HEK293 (cell line): ENCODE results near the gene IBA57.

Source experiments
- CTCF ChIA-PET: fragments of 350-600 bp; formaldehyde crosslinking; extraction: SDS; loops from one replicate; lab custom pipeline; 2021; ENCODE audit warnings: antibody characterized with exemption; lab: Yijun Ruan, JAX
- POLR2A ChIA-PET: fragments of 300-600 bp; formaldehyde crosslinking; extraction: SDS; loops from one replicate; lab custom pipeline; 2020; ENCODE audit warnings: antibody characterized with exemption, inconsistent platforms; lab: Yijun Ruan, JAX
- H3K27ac ChIP-seq: fragments of 200-500 bp; sonication (Bioruptor generic); 2 replicates; pipeline ENCODE4 v1.5.1; 2014; ENCODE audit warnings: low read depth, low read length, control low read depth, inconsistent platforms; ENCODE audit errors: extremely low read depth
- H3K36me3 ChIP-seq, 2 experiments: fragments of 200-500 bp in 1 of 2; sonication (Bioruptor generic) in 1 of 2; 1 replicate in 1 of 2; 2 replicates in 1 of 2; pipeline ENCODE4 v1.5.1; 2014 to 2017; ENCODE audit warnings: inconsistent platforms in 2 of 2, low read length in 2 of 2; ENCODE audit not compliant: control insufficient read depth in 2 of 2, insufficient read depth in 1 of 2
- H3K4me1 ChIP-seq: fragments of 200-500 bp; sonication (Bioruptor generic); 2 replicates; pipeline ENCODE4 v1.5.1; 2014; ENCODE audit warnings: mild to moderate bottlenecking, low read length, inconsistent platforms; ENCODE audit not compliant: control insufficient read depth, insufficient read depth
- H3K4me3 ChIP-seq: 2 replicates; pipeline ENCODE4 v1.5.1; 2011; ENCODE audit warnings: low read depth, mild to moderate bottlenecking, control low read depth, low read length, moderate library complexity
- H3K9me3 ChIP-seq: fragments of 200-500 bp; sonication (Bioruptor generic); 2 replicates; pipeline ENCODE4 v1.5.1; 2014; ENCODE audit warnings: low read depth, low read length, inconsistent platforms; ENCODE audit not compliant: control insufficient read depth, insufficient read depth
- EGR2 ChIP-seq: fragments of 450-650 bp; formaldehyde crosslinking; IDR thresholded peaks from 2 replicates; pipeline ENCODE4 v1.5.1; 2016; ENCODE audit warnings: low read depth, missing biosample characterization, missing genetic modification characterization
- GLI2 ChIP-seq: fragments of 450-650 bp; formaldehyde crosslinking; IDR thresholded peaks from 2 replicates; pipeline ENCODE4; 2017; ENCODE audit warnings: missing biosample characterization, missing genetic modification characterization, low read depth, borderline replicate concordance
- GLIS1 ChIP-seq: fragments of 450-650 bp; formaldehyde crosslinking; IDR thresholded peaks from 2 replicates; pipeline ENCODE4 v1.5.1; 2016; ENCODE audit warnings: missing biosample characterization, missing genetic modification characterization
- GLIS2 ChIP-seq: fragments of 450-650 bp; formaldehyde crosslinking; IDR thresholded peaks from 2 replicates; pipeline ENCODE4 v1.5.1; 2016; ENCODE audit warnings: missing biosample characterization, missing genetic modification characterization
- IKZF3 ChIP-seq: fragments of 450-650 bp; IDR thresholded peaks from 2 replicates; pipeline ENCODE4 v1.5.0; 2018; ENCODE audit warnings: missing biosample characterization, mild to moderate bottlenecking, missing genetic modification characterization, moderate library complexity
- KLF1 ChIP-seq: fragments of 450-650 bp; formaldehyde crosslinking; IDR thresholded peaks from 2 replicates; pipeline ENCODE4 v1.5.1; 2016; ENCODE audit warnings: missing biosample characterization, missing genetic modification characterization
- KLF10 ChIP-seq: fragments of 450-650 bp; IDR thresholded peaks from 2 replicates; pipeline ENCODE4 v1.5.1; 2018; ENCODE audit warnings: missing biosample characterization, mild to moderate bottlenecking, missing genetic modification characterization
- PRDM1 ChIP-seq: fragments of 450-650 bp; formaldehyde crosslinking; IDR thresholded peaks from 2 replicates; pipeline ENCODE4; 2016; ENCODE audit warnings: missing biosample characterization, missing genetic modification characterization
- SP2 ChIP-seq: fragments of 450-650 bp; formaldehyde crosslinking; IDR thresholded peaks from 2 replicates; pipeline ENCODE4 v1.5.1; 2016; ENCODE audit warnings: missing biosample characterization, missing genetic modification characterization
- ZBTB21 ChIP-seq: fragments of 450-650 bp; formaldehyde crosslinking; IDR thresholded peaks from 2 replicates; pipeline ENCODE4 v1.5.1; 2017; ENCODE audit warnings: missing biosample characterization, missing genetic modification characterization
- ZBTB8A ChIP-seq: fragments of 450-650 bp; formaldehyde crosslinking; IDR thresholded peaks from 2 replicates; pipeline ENCODE4 v1.5.1; 2016; ENCODE audit warnings: missing biosample characterization, missing genetic modification characterization
- ZIC2 ChIP-seq: fragments of 450-650 bp; formaldehyde crosslinking; IDR thresholded peaks from 2 replicates; pipeline ENCODE4 v1.5.1; 2016; ENCODE audit warnings: missing biosample characterization, missing genetic modification characterization
- ZNF341 ChIP-seq: fragments of 450-650 bp; formaldehyde crosslinking; IDR thresholded peaks from 2 replicates; pipeline ENCODE4; 2016; ENCODE audit warnings: low read depth, missing biosample characterization, missing genetic modification characterization
- ZNF585B ChIP-seq: fragments of 450-650 bp; formaldehyde crosslinking; IDR thresholded peaks from 2 replicates; pipeline ENCODE4 v1.5.1; 2016; ENCODE audit warnings: missing biosample characterization, missing genetic modification characterization
- ZNF600 ChIP-seq: fragments of 450-650 bp; formaldehyde crosslinking; IDR thresholded peaks from 2 replicates; pipeline ENCODE4 v1.5.1; 2016; ENCODE audit warnings: missing biosample characterization, missing genetic modification characterization
- ZNF624 ChIP-seq: fragments of 450-650 bp; formaldehyde crosslinking; IDR thresholded peaks from 2 replicates; pipeline ENCODE4 v1.5.1; 2017; ENCODE audit warnings: missing biosample characterization, missing genetic modification characterization
- TF ChIP-seq, protein P1 (sequence below): fragments of 450-650 bp; formaldehyde crosslinking; conservative IDR thresholded peaks from 2 replicates; pipeline ENCODE4 v1.5.1; 2016; ENCODE audit warnings: low read depth, missing biosample characterization, missing genetic modification characterization
- TF ChIP-seq, protein P2 (sequence below): fragments of 450-650 bp; formaldehyde crosslinking; IDR thresholded peaks from 2 replicates; pipeline ENCODE4 v1.5.1; 2016; ENCODE audit warnings: missing biosample characterization, missing genetic modification characterization
- TF ChIP-seq, protein P3 (sequence below): fragments of 450-650 bp; formaldehyde crosslinking; IDR thresholded peaks from 2 replicates; pipeline ENCODE4 v1.5.1; 2016; ENCODE audit warnings: missing biosample characterization, missing genetic modification characterization
- TF ChIP-seq, protein P4 (sequence below): fragments of 450-650 bp; formaldehyde crosslinking; IDR thresholded peaks from 2 replicates; pipeline ENCODE4 v1.5.1; 2016; ENCODE audit warnings: missing biosample characterization, missing genetic modification characterization
- TF ChIP-seq, protein P5 (sequence below): fragments of 450-650 bp; formaldehyde crosslinking; optimal IDR thresholded peaks from 2 replicates; pipeline ENCODE3; 2016; ENCODE audit warnings: missing biosample characterization, mild to moderate bottlenecking, missing genetic modification characterization
- TF ChIP-seq, protein P6 (sequence below): fragments of 450-650 bp; IDR thresholded peaks from 2 replicates; pipeline ENCODE4 v1.5.1; 2018; ENCODE audit warnings: missing biosample characterization, missing genetic modification characterization
- TF ChIP-seq, protein P7 (sequence below): fragments of 450-650 bp; formaldehyde crosslinking; IDR thresholded peaks from 2 replicates; pipeline ENCODE4 v1.5.1; 2016; ENCODE audit warnings: missing biosample characterization, missing genetic modification characterization

The IBA57 gene

DNA sequence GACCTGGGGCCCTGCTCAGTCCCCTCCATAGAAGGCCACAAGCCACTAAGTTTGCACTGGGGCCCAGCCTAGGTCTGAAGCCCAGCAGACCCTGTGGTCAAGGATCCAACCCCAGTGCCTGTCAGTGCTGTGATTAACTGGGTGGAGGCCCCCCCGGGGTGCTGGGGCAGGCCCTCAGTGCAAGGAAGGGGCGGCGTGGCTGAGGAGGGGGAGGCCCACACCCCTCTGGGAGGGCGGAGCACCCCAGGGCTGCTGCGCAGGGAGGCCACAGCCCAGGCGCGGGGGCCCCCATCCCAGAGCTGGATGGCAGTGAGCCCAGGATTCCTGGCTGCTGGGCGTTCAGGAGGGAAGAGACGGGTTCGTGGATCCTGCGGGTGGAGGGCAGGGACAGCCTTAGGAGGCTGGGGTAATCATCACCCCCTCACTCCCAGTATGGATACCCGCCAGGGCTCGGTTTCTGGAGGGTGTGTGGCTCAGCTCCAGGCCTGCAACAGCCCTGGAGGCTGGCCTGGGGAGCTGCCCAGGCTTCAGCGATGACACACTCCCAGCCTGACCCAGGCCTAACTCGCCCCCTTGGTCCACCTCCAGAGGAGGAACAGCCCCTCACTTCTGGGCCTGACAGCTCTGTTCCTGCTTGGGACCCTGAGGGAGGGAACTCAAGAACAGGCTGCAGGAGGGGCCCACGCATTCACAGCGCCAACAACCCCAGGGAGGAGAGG is 15.0 kb upstream of the IBA57 start (continued):
- TF ChIP-seq, protein P1, sequence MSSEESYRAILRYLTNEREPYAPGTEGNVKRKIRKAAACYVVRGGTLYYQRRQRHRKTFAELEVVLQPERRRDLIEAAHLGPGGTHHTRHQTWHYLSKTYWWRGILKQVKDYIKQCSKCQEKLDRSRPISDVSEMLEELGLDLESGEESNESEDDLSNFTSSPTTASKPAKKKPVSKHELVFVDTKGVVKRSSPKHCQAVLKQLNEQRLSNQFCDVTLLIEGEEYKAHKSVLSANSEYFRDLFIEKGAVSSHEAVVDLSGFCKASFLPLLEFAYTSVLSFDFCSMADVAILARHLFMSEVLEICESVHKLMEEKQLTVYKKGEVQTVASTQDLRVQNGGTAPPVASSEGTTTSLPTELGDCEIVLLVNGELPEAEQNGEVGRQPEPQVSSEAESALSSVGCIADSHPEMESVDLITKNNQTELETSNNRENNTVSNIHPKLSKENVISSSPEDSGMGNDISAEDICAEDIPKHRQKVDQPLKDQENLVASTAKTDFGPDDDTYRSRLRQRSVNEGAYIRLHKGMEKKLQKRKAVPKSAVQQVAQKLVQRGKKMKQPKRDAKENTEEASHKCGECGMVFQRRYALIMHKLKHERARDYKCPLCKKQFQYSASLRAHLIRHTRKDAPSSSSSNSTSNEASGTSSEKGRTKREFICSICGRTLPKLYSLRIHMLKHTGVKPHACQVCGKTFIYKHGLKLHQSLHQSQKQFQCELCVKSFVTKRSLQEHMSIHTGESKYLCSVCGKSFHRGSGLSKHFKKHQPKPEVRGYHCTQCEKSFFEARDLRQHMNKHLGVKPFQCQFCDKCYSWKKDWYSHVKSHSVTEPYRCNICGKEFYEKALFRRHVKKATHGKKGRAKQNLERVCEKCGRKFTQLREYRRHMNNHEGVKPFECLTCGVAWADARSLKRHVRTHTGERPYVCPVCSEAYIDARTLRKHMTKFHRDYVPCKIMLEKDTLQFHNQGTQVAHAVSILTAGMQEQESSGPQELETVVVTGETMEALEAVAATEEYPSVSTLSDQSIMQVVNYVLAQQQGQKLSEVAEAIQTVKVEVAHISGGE (tag by site-specific recombination): no peak
- TF ChIP-seq GLI2 (tag by site-specific recombination) (no peak), ZIC2 (peak; percentile 55), ZNF624 (tag by site-specific recombination) (no peak), ZNF585B (tag by site-specific recombination) (no peak), KLF1 (tag by site-specific recombination) (peak; percentile 100), KLF10 (no peak), PRDM1 (no peak), ZBTB8A (tag by site-specific recombination) (no peak), ZNF600 (tag by site-specific recombination) (peak; percentile 30; the same call in 1 of the 2 replicates), SP2 (tag by site-specific recombination) (peak; percentile 15; the same call in 1 of the 2 replicates)
- TF ChIP-seq, protein P2, sequence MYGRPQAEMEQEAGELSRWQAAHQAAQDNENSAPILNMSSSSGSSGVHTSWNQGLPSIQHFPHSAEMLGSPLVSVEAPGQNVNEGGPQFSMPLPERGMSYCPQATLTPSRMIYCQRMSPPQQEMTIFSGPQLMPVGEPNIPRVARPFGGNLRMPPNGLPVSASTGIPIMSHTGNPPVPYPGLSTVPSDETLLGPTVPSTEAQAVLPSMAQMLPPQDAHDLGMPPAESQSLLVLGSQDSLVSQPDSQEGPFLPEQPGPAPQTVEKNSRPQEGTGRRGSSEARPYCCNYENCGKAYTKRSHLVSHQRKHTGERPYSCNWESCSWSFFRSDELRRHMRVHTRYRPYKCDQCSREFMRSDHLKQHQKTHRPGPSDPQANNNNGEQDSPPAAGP: peak; percentile 82
- TF ChIP-seq, protein P3, sequence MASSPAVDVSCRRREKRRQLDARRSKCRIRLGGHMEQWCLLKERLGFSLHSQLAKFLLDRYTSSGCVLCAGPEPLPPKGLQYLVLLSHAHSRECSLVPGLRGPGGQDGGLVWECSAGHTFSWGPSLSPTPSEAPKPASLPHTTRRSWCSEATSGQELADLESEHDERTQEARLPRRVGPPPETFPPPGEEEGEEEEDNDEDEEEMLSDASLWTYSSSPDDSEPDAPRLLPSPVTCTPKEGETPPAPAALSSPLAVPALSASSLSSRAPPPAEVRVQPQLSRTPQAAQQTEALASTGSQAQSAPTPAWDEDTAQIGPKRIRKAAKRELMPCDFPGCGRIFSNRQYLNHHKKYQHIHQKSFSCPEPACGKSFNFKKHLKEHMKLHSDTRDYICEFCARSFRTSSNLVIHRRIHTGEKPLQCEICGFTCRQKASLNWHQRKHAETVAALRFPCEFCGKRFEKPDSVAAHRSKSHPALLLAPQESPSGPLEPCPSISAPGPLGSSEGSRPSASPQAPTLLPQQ: peak; percentile 81
- TF ChIP-seq, protein P4, sequence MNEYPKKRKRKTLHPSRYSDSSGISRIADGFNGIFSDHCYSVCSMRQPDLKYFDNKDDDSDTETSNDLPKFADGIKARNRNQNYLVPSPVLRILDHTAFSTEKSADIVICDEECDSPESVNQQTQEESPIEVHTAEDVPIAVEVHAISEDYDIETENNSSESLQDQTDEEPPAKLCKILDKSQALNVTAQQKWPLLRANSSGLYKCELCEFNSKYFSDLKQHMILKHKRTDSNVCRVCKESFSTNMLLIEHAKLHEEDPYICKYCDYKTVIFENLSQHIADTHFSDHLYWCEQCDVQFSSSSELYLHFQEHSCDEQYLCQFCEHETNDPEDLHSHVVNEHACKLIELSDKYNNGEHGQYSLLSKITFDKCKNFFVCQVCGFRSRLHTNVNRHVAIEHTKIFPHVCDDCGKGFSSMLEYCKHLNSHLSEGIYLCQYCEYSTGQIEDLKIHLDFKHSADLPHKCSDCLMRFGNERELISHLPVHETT: no peak
- TF ChIP-seq, all 188 proteins: peak for 18

DNA sequence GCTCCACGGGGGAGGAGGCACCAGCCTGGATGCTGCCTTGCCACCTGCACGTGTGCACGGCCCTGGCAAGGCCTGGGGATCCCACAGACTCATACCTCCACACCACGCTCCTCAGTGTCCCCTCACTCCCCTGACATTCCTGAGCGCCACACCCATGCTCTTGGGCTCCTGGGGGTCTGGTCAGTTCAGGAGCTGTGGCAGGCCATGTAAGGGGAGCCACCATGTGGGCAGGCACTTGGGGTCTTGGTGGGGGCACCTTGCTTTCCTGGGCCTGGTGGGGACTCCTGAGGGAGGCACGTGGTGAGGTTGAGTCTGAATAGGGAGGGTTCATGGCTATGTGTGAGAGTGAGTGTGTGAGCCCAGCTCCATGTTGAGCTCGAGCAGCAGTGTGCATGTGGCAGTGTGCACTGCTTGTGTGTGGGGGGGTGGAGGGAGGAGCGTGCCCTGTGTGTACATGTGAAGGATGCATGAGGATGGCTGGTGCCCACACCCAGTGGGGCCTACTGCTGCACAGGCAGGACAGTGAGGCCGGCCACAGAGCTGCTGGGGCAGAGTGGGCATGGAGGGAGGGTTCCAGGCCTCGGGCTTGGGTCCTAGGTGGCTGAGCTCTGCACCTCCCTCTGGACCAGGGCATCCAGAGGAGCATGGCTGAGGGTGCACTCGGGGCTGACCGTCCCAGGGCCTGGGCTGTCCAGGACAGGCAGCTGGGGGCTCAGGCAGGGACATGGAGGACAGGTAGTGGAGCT is 14.3 kb upstream of the IBA57 start:
- ChIA-PET CTCF (interaction anchor here (1.2 to 2.7 kb wide), 3 partner anchors 14 to 152 kb away, joined by 3 to 14 read pairs (median 10); partner anchors contain the start of gene IBA57), POLR2A (interaction anchor here (1.8 to 9.6 kb wide), 2 partner anchors 11 to 13 kb away, joined by 8 to 82 read pairs; partner anchors contain the start of genes GUK1 and IBA57)

More for the DNA sequence above, 14.3 kb upstream of the IBA57 start:
- Histone ChIP-seq H3K4me1 (peaks cover 3% of the 10 kb centered on the region; the same call in 1 of the 2 replicates), H3K9me3 (no peaks in the 10 kb centered on the region), H3K27ac (no peak overlapping the region), H3K4me3 (no peak overlapping the region), H3K36me3 (peaks cover 0 to 27% of the 10 kb centered on the region in 2 experiments; a peak in 1 of 3 replicates)
- TF ChIP-seq GLIS1 (tag by site-specific recombination): peak; percentile 37
- no peak for TF ChIP-seq ZBTB21 (tag by site-specific recombination)
- TF ChIP-seq ZNF341 (tag by site-specific recombination): peak; percentile 59; the same call in 1 of the 2 replicates
- TF ChIP-seq, protein P5, sequence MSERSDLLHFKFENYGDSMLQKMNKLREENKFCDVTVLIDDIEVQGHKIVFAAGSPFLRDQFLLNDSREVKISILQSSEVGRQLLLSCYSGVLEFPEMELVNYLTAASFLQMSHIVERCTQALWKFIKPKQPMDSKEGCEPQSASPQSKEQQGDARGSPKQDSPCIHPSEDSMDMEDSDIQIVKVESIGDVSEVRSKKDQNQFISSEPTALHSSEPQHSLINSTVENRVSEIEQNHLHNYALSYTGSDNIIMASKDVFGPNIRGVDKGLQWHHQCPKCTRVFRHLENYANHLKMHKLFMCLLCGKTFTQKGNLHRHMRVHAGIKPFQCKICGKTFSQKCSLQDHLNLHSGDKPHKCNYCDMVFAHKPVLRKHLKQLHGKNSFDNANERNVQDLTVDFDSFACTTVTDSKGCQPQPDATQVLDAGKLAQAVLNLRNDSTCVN (tag by site-specific recombination): peak; percentile 42
- TF ChIP-seq GLIS2 (tag by site-specific recombination): peak; percentile 49; the same call in 1 of the 2 replicates
- TF ChIP-seq, protein P6, sequence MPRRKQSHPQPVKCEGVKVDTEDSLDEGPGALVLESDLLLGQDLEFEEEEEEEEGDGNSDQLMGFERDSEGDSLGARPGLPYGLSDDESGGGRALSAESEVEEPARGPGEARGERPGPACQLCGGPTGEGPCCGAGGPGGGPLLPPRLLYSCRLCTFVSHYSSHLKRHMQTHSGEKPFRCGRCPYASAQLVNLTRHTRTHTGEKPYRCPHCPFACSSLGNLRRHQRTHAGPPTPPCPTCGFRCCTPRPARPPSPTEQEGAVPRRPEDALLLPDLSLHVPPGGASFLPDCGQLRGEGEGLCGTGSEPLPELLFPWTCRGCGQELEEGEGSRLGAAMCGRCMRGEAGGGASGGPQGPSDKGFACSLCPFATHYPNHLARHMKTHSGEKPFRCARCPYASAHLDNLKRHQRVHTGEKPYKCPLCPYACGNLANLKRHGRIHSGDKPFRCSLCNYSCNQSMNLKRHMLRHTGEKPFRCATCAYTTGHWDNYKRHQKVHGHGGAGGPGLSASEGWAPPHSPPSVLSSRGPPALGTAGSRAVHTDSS (tag by site-specific recombination): no peak
- no peak for TF ChIP-seq IKZF3 (tag by site-specific recombination)
- peak; percentile 26; the same call in 1 of the 2 replicates for TF ChIP-seq EGR2
- TF ChIP-seq, protein P7, sequence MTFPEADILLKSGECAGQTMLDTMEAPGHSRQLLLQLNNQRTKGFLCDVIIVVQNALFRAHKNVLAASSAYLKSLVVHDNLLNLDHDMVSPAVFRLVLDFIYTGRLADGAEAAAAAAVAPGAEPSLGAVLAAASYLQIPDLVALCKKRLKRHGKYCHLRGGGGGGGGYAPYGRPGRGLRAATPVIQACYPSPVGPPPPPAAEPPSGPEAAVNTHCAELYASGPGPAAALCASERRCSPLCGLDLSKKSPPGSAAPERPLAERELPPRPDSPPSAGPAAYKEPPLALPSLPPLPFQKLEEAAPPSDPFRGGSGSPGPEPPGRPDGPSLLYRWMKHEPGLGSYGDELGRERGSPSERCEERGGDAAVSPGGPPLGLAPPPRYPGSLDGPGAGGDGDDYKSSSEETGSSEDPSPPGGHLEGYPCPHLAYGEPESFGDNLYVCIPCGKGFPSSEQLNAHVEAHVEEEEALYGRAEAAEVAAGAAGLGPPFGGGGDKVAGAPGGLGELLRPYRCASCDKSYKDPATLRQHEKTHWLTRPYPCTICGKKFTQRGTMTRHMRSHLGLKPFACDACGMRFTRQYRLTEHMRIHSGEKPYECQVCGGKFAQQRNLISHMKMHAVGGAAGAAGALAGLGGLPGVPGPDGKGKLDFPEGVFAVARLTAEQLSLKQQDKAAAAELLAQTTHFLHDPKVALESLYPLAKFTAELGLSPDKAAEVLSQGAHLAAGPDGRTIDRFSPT: peak; percentile 36; the same call in 1 of the 2 replicates
